Vagina (tissue), 2 donors: Measurements from ENCODE around the gene RTF1.

ENCODE experiments used
- POLR2A ChIP-seq, 2 donors: fragments of 450-650 bp; IDR thresholded peaks; one replicate each; pipeline ENCODE4 v1.6.1; 2017; ENCODE audit warnings: antibody characterized with exemption in 2 of 2, mild to moderate bottlenecking in 2 of 2, moderate library complexity in 2 of 2
- POLR2AphosphoS5 ChIP-seq, 2 donors: sonication (generic); formaldehyde crosslinking; IDR thresholded peaks; one replicate each; pipeline ENCODE4 v1.9.0; 2017; ENCODE audit warnings: antibody characterized with exemption in 2 of 2, mild to moderate bottlenecking in 2 of 2, low read depth in 1 of 2; ENCODE audit not compliant: insufficient read depth in 1 of 2
- TF ChIP-seq, protein P1 (sequence below), 3 experiments: fragments of 450-650 bp in 2 of 3; fragments of 200-600 bp in 1 of 3; sonication (generic) in 1 of 3; IDR thresholded peaks; one replicate each; pipeline ENCODE4 v1.5.1; 2017 to 2019; ENCODE audit warnings: antibody characterized with exemption in 3 of 3, mild to moderate bottlenecking in 2 of 3, moderate library complexity in 2 of 3

DNA sequence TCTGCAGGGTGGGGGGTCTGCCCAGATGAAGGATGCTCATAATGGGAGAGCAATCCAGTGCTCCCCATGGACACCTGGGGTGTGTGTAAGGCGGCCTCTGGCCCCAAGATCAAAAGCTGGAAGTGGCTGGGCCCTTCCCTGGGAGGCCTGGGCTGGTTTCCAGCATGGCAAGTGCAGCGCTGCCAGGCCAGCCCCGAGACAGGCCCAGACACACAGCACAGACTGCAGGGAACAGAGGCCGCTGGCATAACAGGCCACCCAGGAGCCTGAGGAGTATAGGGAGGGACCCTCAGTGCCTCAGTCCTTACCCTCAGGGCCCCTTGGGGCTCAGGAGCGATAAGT, 86.7 kb downstream of the RTF1 start:
- TF ChIP-seq POLR2A (IDR thresholded peaks at IDR 0.05) (no peak), POLR2AphosphoS5 (IDR thresholded peaks at IDR 0.05; ENCODE audit: insufficient read depth in 1 of 2, low read depth in 1 of 2) (no peak)
- TF ChIP-seq, protein P1, sequence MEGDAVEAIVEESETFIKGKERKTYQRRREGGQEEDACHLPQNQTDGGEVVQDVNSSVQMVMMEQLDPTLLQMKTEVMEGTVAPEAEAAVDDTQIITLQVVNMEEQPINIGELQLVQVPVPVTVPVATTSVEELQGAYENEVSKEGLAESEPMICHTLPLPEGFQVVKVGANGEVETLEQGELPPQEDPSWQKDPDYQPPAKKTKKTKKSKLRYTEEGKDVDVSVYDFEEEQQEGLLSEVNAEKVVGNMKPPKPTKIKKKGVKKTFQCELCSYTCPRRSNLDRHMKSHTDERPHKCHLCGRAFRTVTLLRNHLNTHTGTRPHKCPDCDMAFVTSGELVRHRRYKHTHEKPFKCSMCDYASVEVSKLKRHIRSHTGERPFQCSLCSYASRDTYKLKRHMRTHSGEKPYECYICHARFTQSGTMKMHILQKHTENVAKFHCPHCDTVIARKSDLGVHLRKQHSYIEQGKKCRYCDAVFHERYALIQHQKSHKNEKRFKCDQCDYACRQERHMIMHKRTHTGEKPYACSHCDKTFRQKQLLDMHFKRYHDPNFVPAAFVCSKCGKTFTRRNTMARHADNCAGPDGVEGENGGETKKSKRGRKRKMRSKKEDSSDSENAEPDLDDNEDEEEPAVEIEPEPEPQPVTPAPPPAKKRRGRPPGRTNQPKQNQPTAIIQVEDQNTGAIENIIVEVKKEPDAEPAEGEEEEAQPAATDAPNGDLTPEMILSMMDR (IDR thresholded peaks at IDR 0.05): no peak
